Muscle layer of duodenum (tissue), 2 donors: ENCODE results near the gene SLC43A3.

Source experiments
- H3K27ac ChIP-seq: one replicate; pipeline ENCODE4 v1.7.0; 2013; ENCODE audit warnings: mild to moderate bottlenecking, low read length
- H3K27me3 ChIP-seq: one replicate; pipeline ENCODE4 v1.7.0; 2013; ENCODE audit warnings: low read depth, mild to moderate bottlenecking, control low read depth, low read length
- H3K36me3 ChIP-seq, 2 donors: one replicate each; pipeline ENCODE4 v1.7.0; 2013; ENCODE audit warnings: low read length in 2 of 2, control low read depth in 1 of 2, mild to moderate bottlenecking in 1 of 2; ENCODE audit not compliant: insufficient read depth in 2 of 2, control insufficient read depth in 1 of 2
- H3K4me1 ChIP-seq, 2 donors: one replicate each; pipeline ENCODE4 v1.7.0; 2013; ENCODE audit warnings: low read length in 2 of 2, mild to moderate bottlenecking in 2 of 2, control low read depth in 1 of 2, moderate library complexity in 1 of 2; ENCODE audit not compliant: insufficient read depth in 2 of 2, control insufficient read depth in 1 of 2
- H3K4me3 ChIP-seq, 2 donors: one replicate each; pipeline ENCODE4 v1.7.0; 2013; ENCODE audit warnings: low read length in 2 of 2, low read depth in 1 of 2, mild to moderate bottlenecking in 1 of 2
- H3K9me3 ChIP-seq, 2 donors: one replicate each; pipeline ENCODE4 v1.7.0; 2013; ENCODE audit warnings: low read length in 2 of 2, control low read depth in 1 of 2, mild to moderate bottlenecking in 1 of 2; ENCODE audit not compliant: control insufficient read depth in 1 of 2
- donor health status: healthy.

SLC43A3 gene

DNA sequence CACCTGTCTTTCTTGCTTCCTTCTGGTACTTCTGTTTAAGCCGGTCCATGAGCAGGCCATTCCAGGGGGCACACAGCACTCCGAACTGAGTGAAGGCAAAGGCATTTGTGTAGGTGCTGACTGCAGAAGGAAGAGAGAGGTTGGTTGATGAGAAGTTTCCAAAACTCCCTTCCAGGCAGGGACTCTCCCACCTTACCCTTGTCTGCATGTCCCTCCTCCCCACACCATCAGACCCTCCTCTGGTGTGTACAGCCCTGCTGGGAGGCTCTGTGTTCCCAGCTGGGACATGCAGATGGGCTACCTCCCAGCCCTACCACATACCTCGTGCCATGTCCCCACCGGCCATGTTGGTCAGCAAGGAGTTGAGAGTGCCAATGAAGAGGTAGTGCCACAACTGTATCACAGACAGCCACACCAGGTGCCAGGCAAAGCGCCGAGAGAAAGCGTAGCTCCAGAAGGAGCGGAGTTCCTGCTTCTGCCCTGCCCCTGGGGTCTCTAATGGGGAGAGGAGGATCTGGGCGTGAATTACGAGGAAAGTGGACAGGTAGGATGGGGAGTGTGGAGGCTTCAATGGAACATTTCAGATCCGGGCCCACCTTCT is 12.2 kb downstream of the SLC43A3 start:
- peaks cover 0 to 5% of the 10 kb centered on the region in 2 donors for H3K4me1 ChIP-seq
- no peaks in the 10 kb centered on the region for H3K9me3 ChIP-seq
- H3K27me3 ChIP-seq, result no peaks in the 10 kb centered on the region
- no peak overlapping the region for H3K4me3 ChIP-seq
- peaks cover 40 to 53% of the 10 kb centered on the region in 2 donors for H3K36me3 ChIP-seq
- H3K27ac ChIP-seq, result no peak overlapping the region

DNA sequence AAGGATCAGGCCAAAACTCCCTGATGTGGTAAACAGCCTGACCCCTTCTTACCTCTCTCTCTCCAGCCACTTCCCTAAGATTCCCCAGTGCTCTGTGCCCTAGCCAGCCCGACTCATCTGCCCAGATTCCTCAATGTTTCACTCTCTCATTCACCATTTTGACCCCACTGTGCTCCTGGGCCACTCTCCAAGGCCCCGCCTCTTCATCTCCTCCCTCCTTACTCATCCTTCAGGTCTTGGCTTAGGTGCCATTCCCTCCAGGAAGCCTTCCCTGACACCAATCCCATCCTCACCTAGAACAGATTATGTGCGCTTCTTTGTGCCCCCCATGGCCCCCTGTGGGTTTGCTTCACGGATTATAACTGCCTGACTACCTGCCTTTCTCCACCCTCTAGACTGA is 13.2 kb downstream of the SLC43A3 start:
- H3K9me3 ChIP-seq, result no peaks in the 10 kb centered on the region
- no peaks in the 10 kb centered on the region for H3K27me3 ChIP-seq
- H3K4me3 ChIP-seq, result no peak overlapping the region
- H3K36me3 ChIP-seq, result peaks cover 40 to 63% of the 10 kb centered on the region in 2 donors
- no peak overlapping the region for H3K27ac ChIP-seq
- peaks cover 0 to 5% of the 10 kb centered on the region in 2 donors for H3K4me1 ChIP-seq

DNA sequence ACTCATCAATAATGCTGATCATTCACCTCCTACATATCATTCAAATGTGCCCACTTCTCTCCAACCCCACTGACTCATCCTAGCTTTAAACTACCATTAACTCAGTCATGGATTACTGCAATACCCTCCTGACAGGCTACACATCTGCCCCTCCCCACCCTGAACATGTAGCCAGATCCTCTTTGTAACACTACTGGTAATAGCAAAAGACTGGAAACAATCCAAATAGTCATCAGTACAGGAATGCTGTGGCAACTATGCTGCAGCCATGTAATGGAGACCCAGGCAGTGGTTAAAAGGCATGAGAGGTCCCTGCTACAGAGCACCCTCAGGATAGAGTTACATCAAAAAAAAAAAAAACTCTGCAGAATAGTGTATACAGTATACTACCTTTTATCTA is 16.6 kb downstream of the SLC43A3 start:
- no peak overlapping the region for H3K4me3 ChIP-seq
- peaks cover 31 to 36% of the 10 kb centered on the region in 2 donors for H3K36me3 ChIP-seq
- no peak overlapping the region for H3K27ac ChIP-seq
- no peaks in the 10 kb centered on the region for H3K9me3 ChIP-seq
- no peaks in the 10 kb centered on the region for H3K27me3 ChIP-seq
- no peaks in the 10 kb centered on the region for H3K4me1 ChIP-seq

DNA sequence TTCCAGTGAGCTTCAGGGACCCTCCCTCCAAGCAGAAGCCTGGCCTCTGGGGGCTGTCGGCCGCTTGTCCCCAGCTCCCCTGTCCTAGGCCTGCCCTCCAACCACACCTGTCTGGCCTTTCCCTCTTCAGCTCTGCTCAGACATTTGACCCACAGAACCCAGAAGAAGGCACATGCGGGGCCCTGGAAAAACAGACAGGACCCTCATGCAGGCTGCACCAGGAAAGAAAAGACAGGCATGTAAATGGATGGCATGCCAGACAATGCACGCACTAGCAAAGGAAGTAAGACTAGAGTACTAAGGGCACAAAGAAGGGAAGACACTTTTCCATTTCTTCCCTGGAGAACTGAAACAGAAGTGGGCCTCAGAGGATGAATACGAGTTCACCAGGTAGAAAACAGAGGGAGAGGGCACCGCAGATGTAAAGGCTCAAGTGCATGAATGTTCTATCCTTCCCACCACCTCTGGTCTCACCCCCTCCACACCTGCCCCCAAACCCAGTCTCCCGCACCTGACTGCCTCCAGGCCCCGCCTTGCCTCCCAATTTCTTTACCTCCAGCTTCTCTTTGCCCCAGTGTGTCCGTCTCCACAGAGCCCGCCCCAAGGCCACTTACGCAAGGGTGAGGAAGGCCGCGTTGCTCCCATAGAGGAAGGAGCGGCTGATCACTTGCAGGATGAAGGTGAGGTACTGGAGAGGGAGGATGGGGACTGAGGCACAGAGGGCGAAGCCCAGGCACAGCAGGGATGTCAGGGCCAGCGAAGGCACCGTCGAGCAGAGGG is 17.4 kb downstream of the SLC43A3 start:
- H3K27me3 ChIP-seq, result no peaks in the 10 kb centered on the region
- no peak overlapping the region for H3K27ac ChIP-seq
- no peaks in the 10 kb centered on the region for H3K9me3 ChIP-seq
- H3K4me1 ChIP-seq, result no peaks in the 10 kb centered on the region
- no peak overlapping the region for H3K4me3 ChIP-seq
- peaks cover 23 to 28% of the 10 kb centered on the region in 2 donors for H3K36me3 ChIP-seq

DNA sequence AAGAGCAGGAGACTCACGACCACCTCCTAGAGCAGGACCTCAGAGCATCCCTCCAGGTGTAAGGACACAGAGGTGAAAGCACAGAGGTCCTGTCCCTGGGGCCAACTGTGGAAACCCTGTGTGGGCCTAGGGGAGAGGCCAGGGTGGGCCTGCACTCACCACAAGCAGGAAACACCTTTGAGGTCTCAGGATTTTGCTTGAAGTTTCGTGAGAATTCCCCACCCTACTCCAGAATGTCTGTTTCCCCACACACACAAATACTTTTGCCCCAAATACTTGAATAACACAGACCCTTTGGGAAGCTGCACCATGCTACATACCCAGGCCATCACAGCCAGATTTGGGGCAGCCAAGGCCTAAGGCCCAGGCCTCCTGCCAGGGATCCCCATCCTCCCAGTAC is 18.1 kb downstream of the SLC43A3 start:
- Histone ChIP-seq H3K27ac (no peak overlapping the region), H3K4me1 (no peaks in the 10 kb centered on the region), H3K27me3 (no peaks in the 10 kb centered on the region), H3K9me3 (no peaks in the 10 kb centered on the region), H3K4me3 (no peak overlapping the region), H3K36me3 (peaks cover 19 to 21% of the 10 kb centered on the region in 2 donors)

DNA sequence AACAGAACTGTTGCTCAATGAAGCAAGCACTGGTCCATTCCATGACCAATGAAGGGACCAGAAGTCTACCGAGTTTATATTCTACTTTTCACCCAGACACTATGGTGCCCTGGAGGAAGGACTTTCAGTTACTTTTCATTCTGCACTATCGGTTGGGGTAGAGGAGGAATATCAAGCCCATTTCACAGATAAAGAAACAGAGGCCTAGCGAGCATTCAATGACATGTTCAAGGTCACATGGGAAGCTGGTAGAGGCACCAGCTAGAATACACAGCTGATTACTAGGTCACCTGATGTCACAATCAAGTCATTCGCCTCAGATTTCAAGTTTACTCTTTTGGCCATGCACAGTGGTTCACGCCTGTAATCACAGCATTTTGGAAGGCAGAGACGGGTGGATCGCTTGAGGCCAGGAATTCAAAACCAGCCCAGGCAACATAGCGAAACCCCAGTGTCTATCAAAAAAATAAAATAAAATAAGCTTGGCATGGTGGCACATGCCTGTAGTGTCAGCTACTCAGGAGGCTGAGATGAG is 18.9 kb downstream of the SLC43A3 start:
- Histone ChIP-seq H3K9me3 (no peaks in the 10 kb centered on the region), H3K4me1 (no peaks in the 10 kb centered on the region), H3K27me3 (no peaks in the 10 kb centered on the region), H3K27ac (no peak overlapping the region), H3K36me3 (peaks cover 14 to 19% of the 10 kb centered on the region in 2 donors), H3K4me3 (no peak overlapping the region)

DNA sequence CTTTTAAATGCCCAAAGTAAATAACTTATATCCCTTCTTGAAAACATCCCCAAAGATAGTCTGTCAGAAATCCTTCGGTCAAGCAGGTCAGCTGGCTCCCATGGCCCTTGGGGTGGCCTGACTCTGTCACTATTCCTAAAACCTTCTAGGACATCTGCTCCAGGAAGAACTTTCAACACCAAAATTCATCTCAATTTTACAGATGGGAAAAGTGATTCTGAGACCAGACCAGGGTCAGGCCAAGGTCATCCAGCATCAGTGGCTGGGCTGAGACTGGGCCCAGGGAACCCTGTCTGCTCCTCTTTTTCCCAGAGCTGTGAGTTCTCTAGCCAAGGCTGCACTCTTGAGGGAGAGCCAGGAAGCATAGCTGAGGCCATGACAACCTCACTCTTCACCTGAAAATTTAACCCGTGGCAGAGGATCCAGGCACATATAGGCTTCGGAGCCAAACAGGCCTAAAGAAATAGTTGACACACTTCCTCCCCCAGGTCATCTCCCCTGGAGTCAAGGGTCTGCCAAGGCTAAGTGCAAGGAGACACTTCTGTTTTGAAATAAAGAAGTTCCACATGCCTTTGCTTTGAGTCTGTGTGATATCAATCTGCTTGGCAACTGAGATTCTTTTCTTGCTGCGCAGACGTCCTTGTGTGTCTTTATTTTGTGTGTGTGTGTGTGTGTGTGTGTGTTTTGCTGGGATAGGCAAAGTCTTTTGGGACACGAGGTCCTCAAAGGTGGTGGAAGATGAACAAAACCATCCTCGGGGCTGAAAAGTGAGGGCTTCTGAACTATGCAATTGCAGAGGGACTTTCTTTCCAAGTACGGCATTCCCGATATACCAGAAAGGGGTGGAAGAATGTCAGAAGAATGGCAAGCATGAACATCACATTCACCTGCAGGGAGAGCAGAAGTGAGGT is 19.7 kb downstream of the SLC43A3 start:
- Histone ChIP-seq H3K27ac (no peak overlapping the region), H3K4me1 (no peaks in the 10 kb centered on the region), H3K36me3 (peaks cover 14 to 19% of the 10 kb centered on the region in 2 donors), H3K4me3 (no peak overlapping the region), H3K9me3 (no peaks in the 10 kb centered on the region), H3K27me3 (no peaks in the 10 kb centered on the region)

DNA sequence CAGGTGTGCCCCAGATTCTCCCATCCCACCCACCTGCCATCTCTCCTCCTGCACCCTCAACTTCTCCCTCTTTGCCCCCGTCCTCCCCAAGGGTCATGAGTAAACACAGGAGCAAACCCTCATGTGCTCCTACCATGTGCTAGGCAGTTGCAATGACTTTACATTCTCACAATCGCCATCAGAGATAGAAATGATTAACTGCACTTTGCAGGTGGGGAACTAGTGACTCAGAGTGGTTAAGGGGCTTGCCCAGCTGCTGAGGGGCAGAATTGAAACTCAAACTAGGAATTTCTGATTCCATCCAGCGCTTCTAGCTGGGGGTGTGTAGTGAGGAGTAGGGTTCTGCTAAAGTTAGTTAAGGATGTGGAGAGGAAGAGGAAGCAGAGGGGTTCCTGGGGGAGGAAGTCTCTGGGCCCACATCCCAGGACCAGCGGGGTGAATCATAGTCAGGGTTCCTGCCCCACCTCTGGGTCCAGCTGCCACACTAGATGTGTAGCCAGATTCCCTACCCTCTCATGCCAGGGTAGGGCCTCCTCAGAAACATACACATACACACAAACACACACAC is 20.5 kb downstream of the SLC43A3 start:
- Histone ChIP-seq H3K27ac (no peak overlapping the region), H3K9me3 (no peaks in the 10 kb centered on the region), H3K4me1 (no peaks in the 10 kb centered on the region), H3K36me3 (peaks cover 14 to 19% of the 10 kb centered on the region in 2 donors), H3K4me3 (no peak overlapping the region), H3K27me3 (no peaks in the 10 kb centered on the region)

DNA sequence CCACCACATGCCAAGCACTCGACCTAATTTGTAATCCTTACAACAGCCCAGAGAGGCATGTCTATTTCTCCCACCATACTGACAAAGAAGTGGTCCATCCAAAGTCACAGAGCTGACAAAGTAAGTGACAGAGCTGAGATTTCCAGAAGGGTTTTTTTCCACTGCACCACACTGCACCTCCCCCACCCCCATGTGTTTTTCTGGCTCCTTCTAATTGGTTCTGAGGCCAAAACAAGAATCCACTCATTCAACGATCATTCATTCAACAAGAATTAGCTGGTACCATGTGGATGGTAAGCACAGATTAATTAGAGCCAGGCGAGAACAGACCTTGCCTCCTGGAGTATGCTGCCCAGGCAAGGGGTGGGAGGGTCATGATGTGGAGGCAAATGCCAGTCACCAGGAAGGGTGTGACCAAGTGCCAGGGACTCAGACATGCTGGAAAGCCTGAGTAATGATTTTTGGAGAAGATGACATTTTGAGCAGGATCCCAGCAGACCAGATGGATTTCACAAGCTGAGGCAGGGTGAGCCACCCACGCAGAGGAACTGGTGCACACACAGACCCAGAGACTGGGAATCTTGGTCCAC is 21.6 kb downstream of the SLC43A3 start:
- Histone ChIP-seq H3K27me3 (no peaks in the 10 kb centered on the region), H3K9me3 (no peaks in the 10 kb centered on the region), H3K4me1 (no peaks in the 10 kb centered on the region), H3K36me3 (peaks cover 14 to 15% of the 10 kb centered on the region in 2 donors), H3K27ac (no peak overlapping the region), H3K4me3 (no peak overlapping the region)

DNA sequence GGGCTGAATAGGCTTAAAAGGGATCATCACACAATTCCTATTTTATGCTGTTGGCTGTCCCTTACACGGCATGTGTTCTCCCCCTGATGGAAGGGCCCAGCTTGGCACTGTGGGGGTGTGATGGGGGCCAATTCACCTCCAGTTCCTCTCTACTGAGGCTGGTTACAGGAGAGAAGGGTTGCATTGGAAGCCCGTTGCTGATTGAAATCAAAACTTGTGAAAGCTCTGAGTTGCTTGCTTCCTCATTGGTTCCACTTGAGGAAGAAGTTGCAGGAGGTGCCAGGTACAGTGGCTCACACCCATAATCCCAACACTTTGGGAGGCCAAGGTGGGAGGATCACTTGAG is 23.1 kb downstream of the SLC43A3 start:
- H3K27ac ChIP-seq, result no peak overlapping the region

More for the DNA sequence above, 23.1 kb downstream of the SLC43A3 start:
- Histone ChIP-seq H3K4me1 (no peaks in the 10 kb centered on the region), H3K9me3 (no peaks in the 10 kb centered on the region), H3K4me3 (no peak overlapping the region), H3K27me3 (no peaks in the 10 kb centered on the region), H3K36me3 (peaks cover 3 to 14% of the 10 kb centered on the region in 2 donors)
